Gastrocnemius medialis (tissue), 4 donors: Measurements from ENCODE around the gene DAPK1.

ENCODE experiments used
- CTCF ChIP-seq, 5 experiments: fragments of 450-650 bp in 3 of 5; fragments of 200-600 bp in 2 of 5; sonication (generic) in 2 of 5; IDR thresholded peaks in 4 of 5; conservative IDR thresholded peaks in 1 of 5; 1 replicate in 4 of 5; 2 replicates in 1 of 5; pipeline ENCODE4 v1.5.1; 2016 to 2019; ENCODE audit warnings: antibody characterized with exemption in 5 of 5, mild to moderate bottlenecking in 3 of 5, moderate library complexity in 3 of 5
- POLR2A ChIP-seq, 2 donors: fragments of 450-650 bp; IDR thresholded peaks; one replicate each; pipeline ENCODE4 v1.6.1; 2017; ENCODE audit warnings: antibody characterized with exemption in 2 of 2, mild to moderate bottlenecking in 2 of 2, moderate library complexity in 2 of 2

DNA sequence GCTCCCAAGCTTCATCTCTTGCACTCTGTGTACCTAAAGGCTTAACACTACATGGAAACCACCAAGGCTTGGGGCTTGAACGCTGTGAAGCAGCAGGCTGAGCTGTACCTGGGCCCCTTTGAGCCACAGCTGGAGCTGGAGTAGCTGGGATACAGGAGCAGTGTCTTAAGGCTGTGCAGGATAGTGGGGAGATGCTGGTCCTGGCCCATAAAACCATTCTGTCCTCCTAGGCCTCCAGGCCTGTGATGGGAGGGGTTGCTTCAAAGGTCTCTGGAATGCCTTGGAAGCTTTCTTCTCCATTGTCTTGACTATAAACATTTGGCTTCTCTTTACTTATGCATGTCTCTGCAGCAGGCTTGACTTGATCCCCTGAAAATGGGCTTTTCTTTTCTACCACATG, 42.3 kb upstream of the DAPK1 start:
- no peak for TF ChIP-seq CTCF (IDR thresholded peaks at IDR 0.05 in 4 of 5, conservative IDR thresholded peaks at IDR 0.05 in 1 of 5)
- no peak for TF ChIP-seq POLR2A (IDR thresholded peaks at IDR 0.05)
